HG02571 (cell line): Measurements from ENCODE around the gene ESPNL.
"Not testable (repeated sequence)": the region's sequence is repeated elsewhere in the genome, so short reads cannot be mapped to it uniquely, and the experiment has no call there.

Source experiments
- ATAC-seq: cut with Tn5 transposase; IDR thresholded peaks from one replicate; pipeline ENCODE4 v1.9.1; 2021; ENCODE audit warnings: mild to moderate bottlenecking, moderate library complexity; ENCODE audit not compliant: unreplicated experiment

The ESPNL gene

DNA sequence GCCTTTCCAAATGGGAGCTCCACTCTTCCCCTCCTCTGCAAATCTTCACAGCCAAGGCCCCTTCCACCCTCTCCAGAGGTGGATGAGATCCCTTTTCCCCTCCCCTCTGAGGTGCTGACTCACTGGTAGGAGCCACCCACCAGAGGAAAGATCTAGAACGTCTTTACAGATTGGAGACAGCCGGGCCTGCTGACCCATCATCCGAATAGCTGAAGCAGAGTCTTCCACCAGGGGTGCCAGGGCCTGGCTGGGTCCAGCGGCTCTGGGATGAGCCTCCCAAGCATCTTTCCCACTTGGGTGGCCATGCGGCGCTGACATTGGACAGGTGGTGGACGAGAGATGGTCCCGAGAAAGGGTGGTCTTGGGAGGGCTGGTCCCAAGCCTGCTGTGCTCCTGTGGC, 67.6 kb downstream of the ESPNL start:
- ATAC-seq = no peak

DNA sequence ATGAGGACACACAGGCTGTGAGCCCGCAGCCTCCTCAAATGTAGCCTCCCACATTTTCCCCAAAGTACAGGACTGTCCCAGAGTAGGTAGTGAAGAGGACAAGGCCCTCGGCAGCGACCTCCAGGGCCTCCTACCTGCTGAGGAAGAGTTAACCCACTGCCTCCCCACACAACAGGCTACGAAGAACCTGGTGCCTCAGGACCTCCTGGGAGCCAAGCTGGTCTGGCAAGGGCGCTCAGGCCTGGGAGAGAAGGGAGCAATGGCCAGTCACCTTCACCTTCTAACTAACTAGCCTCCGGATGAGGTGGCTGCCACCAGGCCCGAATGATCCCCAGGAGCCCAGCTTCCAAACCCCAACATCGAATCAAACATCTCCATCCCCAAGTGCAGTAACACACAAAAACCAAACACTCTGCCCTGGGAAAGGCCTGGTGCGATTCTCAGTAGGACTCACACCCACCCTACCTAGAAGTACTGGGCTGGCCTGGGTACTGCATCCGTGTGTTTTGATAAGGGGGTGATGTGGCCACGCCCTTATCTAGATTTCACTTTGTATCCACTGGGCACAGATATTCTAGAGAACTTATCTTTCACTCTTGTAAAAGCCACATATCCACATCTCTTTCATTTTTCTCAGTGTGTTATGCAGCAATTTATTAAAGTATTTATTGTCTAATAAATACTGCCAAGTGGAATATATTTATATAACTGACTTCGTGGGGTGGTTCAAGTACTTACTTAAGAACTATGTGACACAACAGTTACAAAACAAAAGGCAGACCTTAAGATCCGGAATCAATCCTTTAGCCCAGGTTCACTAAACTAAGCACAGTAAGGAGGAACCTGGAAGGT, 68.3 kb downstream of the ESPNL start:
- no peak for ATAC-seq

DNA sequence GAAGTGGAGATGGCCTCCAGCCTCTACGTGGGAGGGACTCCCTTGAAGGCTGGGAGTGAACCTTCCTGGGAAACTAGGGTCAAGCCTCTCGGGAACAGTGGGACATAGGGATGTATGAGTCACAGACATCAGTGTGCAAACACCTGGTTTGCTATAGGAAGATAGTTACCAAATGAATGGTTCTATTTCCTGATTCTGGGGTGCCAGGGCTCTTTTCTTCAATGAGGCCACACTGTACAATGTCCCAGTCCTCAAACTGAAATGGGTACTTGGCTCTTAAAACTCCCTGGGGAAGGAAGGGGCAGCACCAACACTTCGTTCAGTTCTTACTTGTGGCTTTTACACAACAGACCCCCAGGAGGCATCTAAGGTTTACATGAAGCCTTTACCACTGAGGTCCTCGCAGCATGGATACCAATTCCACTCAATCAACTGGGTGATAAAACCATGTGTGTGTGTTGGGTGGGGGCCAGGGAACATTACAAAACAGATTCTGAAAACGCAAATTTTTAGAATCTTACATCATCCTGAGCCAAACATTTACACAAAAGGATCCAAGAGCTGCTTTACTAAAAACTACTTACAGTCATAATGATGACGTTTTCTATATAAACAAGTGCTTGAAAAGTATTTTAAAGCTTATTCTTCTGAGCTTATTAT, 69.0 kb downstream of the ESPNL start:
- no peak for ATAC-seq

DNA sequence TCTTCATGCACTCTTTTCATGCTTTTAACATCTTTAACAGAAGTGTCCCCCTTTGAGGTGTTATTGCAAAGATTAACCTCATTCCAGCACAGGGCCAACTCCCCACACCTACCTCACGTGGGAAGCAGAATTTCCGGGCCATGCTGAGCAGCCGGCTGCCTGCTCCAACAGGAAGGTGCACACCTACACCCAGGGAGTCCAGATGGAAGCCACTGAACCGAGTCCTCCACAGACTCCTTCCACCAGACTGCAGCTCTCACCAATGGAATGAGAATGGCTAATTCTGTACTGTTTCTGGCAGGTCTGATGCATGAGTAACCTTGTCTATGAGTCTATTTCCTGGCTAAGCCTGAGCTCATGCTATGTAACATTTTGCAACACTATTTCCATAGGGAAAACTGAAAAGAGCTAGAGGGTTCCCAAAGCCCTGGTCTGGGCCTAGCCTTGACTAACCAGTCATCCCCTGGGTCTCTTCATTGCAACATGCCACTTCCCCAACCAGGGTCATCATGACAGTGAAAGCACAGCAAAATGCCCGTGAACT, 69.6 kb downstream of the ESPNL start:
- no peak for ATAC-seq

DNA sequence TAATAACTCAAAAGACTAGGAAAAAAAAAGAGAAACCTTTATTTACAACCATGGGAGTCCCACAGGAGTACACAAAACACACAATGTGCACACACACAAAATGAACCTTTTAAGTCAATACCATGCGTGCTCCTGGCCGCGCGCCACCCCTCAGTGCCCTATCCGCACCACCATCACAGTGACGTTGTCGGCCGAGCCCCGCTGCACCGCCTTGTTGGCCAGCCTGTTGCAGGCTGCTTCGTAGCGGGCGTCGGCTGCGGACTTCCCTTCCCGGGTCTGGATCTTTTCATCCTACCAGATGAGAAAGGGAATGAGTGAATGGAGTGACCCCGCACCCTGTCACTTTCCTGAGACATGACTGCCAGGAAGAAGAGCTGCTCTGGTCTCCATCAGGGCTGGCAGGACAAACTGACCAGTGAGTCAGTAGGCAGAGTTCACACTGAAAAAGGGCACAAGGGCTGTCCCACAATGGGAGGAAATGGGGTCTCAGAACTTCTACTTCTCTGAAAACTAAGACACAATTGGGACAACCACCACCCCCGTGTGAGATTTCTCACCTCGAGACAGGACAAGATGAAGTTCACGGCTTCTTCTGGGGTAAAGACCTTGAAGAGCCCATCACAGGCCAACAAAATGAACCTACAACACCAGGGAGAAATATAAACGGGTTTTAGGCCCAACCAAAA, 70.4 kb downstream of the ESPNL start:
- ATAC-seq = no peak

DNA sequence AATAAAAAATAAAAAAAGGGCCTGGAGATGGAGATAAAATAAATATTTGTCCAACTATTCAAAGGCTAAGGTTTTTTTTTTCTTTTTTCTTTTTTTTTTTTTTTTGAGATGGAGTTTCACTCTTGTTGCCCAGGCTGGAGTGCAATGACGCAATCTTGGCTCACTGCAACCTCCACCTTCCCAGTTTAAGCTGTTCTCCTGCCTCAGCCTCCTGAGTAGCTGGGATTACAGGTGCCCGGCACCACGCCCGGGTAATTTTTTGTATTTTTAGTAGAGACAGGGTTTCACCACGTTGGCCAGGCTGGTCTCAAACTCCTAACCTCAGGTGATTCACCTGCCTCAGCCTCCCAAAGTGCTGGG, 70.9 kb downstream of the ESPNL start:
- not testable (repeated sequence) for ATAC-seq

DNA sequence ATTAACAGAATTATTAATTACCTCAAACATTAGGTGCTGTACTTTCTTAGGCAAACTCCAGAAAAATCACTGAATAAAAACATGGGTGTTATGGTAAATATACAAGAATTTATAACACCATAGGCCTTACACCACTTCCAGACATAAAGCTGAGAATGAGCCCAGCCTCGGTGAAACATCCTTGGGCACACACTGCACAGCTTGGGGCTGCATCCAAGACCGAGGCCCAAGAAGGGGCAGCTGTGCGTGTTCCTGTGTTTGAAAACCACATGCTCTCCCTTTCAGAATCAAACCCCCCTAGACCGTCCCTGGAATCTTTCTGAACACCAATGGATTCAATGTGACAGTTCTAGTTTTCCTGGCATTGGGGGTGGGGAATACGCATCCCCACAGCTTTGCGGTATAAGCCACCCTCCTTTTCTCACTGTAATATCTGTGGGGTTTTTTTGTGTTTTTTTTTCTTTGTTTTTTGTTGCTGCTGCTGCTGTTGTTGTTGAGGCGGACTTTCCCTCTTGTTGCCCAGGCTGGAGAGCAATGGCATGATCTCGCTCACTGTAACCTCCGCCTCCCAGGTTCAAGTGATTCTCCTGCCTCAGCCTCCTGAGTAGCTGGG, 71.5 kb downstream of the ESPNL start:
- no peak for ATAC-seq

DNA sequence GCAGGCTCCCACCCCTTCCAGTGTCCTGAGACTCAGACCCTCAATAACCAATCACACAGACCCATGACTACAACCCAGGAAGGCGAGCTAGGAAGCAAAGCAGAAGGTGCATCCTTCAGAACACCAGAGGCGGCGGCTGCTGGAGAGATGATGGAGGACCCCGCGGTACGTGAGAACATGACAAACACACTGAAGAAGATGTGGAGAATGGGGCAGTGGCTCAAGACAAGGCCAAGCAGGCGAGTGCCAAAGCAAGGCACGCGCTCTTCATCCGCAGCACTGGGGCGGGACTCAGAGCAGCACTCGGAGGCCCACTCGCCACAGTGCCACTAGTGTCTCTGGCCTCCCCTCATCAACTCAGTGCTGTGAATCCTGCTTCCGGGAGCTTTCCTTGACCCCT, 72.3 kb downstream of the ESPNL start:
- ATAC-seq = no peak

DNA sequence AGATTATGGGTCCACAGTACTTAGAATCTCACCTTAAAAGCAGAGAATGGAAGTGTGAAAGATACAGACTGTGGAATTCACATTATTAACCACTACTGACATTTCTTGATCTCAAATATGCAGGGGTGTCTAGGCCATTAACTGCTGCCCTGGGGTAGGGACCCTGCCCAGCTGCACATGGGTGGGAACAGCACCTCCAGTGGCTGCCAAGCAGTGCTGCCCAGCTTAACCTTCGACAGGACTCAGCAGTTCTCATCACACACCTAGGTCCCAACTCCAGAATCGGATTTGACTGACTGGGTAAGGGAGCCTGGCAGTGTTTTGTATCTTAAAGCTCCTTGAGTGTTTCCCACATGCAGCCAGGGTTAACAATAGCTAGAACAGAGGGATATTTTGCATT, 73.6 kb downstream of the ESPNL start:
- no peak for ATAC-seq

DNA sequence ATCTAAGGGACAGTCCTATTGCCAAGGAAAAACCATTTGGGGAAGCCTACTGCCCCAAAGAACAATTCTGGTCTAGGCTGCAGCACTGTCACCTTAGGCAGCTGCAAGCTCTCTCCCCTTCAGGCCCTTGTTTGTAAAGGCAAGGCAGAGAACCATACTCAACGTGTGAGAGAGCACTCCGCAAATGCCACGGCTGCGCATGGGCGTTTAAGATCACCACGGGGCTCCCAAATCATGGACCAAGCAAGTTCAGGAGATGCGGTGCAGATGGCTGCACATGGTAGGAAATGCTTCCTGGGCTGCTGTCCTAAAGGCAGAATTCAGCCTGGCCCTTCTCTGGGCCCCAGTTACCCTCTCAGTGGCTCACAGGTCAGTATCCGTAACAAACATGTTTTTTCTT, 74.2 kb downstream of the ESPNL start:
- ATAC-seq = no peak

DNA sequence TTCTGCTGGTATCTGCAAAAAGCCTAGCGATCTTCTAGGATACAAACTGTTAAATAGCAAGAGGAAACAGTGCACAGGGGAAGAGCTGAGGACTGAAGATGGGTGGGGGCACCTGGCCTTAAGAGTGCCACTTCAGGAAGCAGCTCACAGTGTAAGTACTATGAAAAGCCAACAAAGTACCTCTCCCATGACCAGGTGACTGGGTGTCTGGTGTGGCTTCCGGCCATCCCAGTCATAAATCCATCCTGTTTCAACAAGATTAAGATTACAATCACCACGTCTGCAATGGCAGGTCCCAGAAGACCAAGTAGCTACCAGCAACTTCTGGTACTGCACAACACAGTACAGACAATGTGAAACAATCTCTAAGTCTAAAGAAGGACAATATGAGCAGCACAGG, 74.6 kb downstream of the ESPNL start:
- ATAC-seq = no peak

DNA sequence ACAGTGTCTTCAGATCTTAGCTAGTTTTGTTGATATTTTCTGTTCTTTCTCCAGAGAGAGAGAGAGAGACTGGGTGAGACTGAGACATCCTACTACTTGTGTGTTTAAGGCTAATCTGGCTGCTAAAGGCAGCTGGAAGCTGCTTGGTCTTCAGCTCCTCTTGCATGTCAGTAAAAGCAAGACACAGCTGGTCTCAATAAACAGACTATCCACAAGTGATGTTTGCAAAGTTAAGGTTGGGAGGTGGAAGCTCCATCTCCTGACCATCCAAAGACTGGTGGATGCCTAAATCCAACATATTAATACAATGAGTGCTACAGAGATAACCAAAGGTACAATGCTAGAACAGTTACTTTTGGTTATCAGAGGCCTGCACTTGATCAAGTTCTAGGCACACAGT, 76.5 kb downstream of the ESPNL start:
- no peak for ATAC-seq

DNA sequence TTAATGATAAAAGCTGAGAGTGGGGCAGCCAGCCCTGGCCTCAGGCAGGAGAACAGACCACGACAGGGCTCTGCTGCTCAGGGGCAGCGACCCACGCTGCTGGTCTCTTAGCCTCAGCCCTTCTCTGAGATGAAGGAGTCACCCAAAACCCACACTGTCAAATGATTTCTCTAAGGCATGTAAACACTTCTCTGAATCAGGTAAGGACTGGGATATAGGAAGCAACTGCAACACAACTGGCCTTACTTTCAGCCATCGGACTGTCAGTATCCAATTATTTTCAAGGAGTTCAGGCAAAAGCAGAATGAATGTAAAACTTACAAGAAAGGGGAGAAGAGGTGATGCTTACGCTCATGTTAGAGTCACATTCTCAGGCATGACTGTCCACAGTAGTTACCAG, 80.4 kb downstream of the ESPNL start:
- ATAC-seq = no peak

DNA sequence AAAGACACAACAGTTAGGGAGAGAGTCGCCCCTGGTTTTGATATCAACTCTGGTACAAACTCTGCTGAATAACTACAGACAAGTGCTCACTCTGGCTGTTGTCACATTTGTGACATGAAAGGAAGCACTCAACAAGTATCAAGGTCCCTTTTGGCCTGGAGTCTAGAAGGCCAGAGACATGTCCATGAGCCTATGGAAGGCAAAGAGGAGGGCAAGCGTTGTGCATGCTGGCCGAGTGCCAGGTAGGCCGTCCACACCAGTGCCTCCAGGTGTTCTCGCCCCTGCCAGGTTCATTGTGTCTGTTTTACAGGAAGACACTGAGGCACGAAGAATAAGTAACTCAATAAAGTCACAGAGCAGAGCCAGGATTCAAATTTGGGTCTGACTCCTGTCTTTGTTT, 82.2 kb downstream of the ESPNL start:
- ATAC-seq = no peak
